GM18505 (cell line): Measurements from ENCODE around the gene IGSF23.

Source experiments
- ATAC-seq: cut with Tn5 transposase; IDR thresholded peaks from one replicate; pipeline ENCODE4 v1.9.1; 2021; ENCODE audit not compliant: unreplicated experiment
- POLR2A ChIP-seq: IDR thresholded peaks from 4 replicates; pipeline ENCODE4 v1.6.1; 2011; ENCODE audit warnings: borderline replicate concordance; ENCODE audit not compliant: insufficient read depth, insufficient read length; ENCODE audit errors: extremely low read depth

IGSF23 gene

GRCh38 chr19:44647144-44647543, 33.8 kb downstream of the IGSF23 start:
- ATAC-seq: no peak
- TF ChIP-seq POLR2A: no peak

- TF ChIP-seq POLR2A: no peak
- ATAC-seq: no peak
Observed at GRCh38 chr19:44648631-44649251, 35.4 kb downstream of the IGSF23 start.

GRCh38 chr19:44649578-44650145, 36.3 kb downstream of the IGSF23 start:
- no peak for TF ChIP-seq POLR2A
- no peak for ATAC-seq

- TF ChIP-seq POLR2A: no peak
- no peak for ATAC-seq
Observed at GRCh38 chr19:44653343-44653742, 40.0 kb downstream of the IGSF23 start.

- ATAC-seq: peak; percentile 89
- TF ChIP-seq POLR2A: no peak
Observed at GRCh38 chr19:44653977-44654774, 40.8 kb downstream of the IGSF23 start.

- peak; percentile 59 for ATAC-seq
Observed at GRCh38 chr19:44657211-44657921, 44.0 kb downstream of the IGSF23 start.

GRCh38 chr19:44658069-44658733, 44.8 kb downstream of the IGSF23 start:
- ATAC-seq: no peak
- no peak for TF ChIP-seq POLR2A

More at GRCh38 chr19:44657211-44657921, 44.0 kb downstream of the IGSF23 start:
- TF ChIP-seq POLR2A: no peak

GRCh38 chr19:44660081-44660480, 46.7 kb downstream of the IGSF23 start:
- no peak for TF ChIP-seq POLR2A

GRCh38 chr19:44661205-44661604, 47.8 kb downstream of the IGSF23 start:
- no peak for TF ChIP-seq POLR2A
- ATAC-seq: no peak

More at GRCh38 chr19:44660081-44660480, 46.7 kb downstream of the IGSF23 start:
- no peak for ATAC-seq

- no peak for TF ChIP-seq POLR2A
- ATAC-seq: no peak
Observed at GRCh38 chr19:44661904-44662303, 48.5 kb downstream of the IGSF23 start.

GRCh38 chr19:44662691-44663385, 49.5 kb downstream of the IGSF23 start:
- no peak for ATAC-seq
- no peak for TF ChIP-seq POLR2A

- TF ChIP-seq POLR2A: no peak
- no peak for ATAC-seq
Observed at GRCh38 chr19:44663996-44664395, 50.6 kb downstream of the IGSF23 start.
